ENCODE data around the gene CHI3L1. TPM values are rescaled to one million over a fixed set of nuclear protein-coding genes. Genes with fewer than 3 reads are reported as not detected.

CHI3L1 gene
- total and polyA plus RNA-seq, 2 donors (not counting 1 experiment from before 2014, with no cell fraction given): 0.15 TPM; not detected in 1

- TF ChIP-seq CTCF (IDR thresholded peaks at IDR 0.05) (no peak), EZH2 (IDR thresholded peaks at IDR 0.05; ENCODE audit: borderline replicate concordance, insufficient read depth, low read depth, low read length, poor library complexity, severe bottlenecking) (no peak)
- Histone ChIP-seq H3K27me3 (replicated peaks in 1 of 4; ENCODE audit: control extremely low read depth in 1 of 4, control insufficient read depth in 3 of 4, insufficient read depth in 4 of 4, low read length in 3 of 4) (peaks cover 0 to 5% (median 0%) of the 10 kb centered on the region in 4 experiments), H4K20me1 (ENCODE audit: control insufficient read depth, insufficient read depth, low read length, poor library complexity, severe bottlenecking) (no peaks in the 10 kb centered on the region), H3K36me3 (replicated peaks in 1 of 2; ENCODE audit: control extremely low read depth in 1 of 2, control insufficient read depth in 1 of 2, extremely low read depth in 1 of 2, insufficient read depth in 2 of 2, low read length in 1 of 2) (no peaks in the 10 kb centered on the region), H3K4me2 (replicated peaks; ENCODE audit: low read depth, low read length, poor library complexity, severe bottlenecking) (no peak overlapping the region), H3K9me3 (ENCODE audit: control extremely low read depth in 1 of 3, control insufficient read depth in 2 of 3, insufficient read depth in 1 of 3, low read length in 2 of 3) (no peaks in the 10 kb centered on the region), H3K9ac (ENCODE audit: low read length) (no peak overlapping the region), H3K27ac (ENCODE audit: low read length in 2 of 2) (no peak overlapping the region), H3K79me2 (ENCODE audit: control insufficient read depth, insufficient read depth, low read length) (no peaks in the 10 kb centered on the region), H3K4me3 (ENCODE audit: control extremely low read depth in 1 of 5, extremely low read depth in 1 of 5, insufficient read depth in 1 of 5, low read depth in 2 of 5, low read length in 4 of 5) (no peak overlapping the region), H3K4me1 (ENCODE audit: control insufficient read depth in 2 of 2, insufficient read depth in 2 of 2, low read length in 2 of 2) (no peaks in the 10 kb centered on the region), H2AFZ (ENCODE audit: insufficient read depth, low read depth, low read length, poor library complexity, severe bottlenecking) (no peak overlapping the region)
- 62% methylated on average over 6 of the region's 10 CpGs for WGBS (ENCODE audit: insufficient coverage)
- peaks cover 10% of the 10 kb centered on the region for H3K27me3 Mint-ChIP-seq
- intact Hi-C loops (cut with micrococcal nuclease): no loop called here
- H3K4me3 Mint-ChIP-seq: no peak overlapping the region
- ATAC-seq (ENCODE audit: low read depth) (no peak), DNase-seq (no peak)
- H3K4me1 Mint-ChIP-seq: no peaks in the 10 kb centered on the region
- no peaks in the 10 kb centered on the region for H3K9me3 Mint-ChIP-seq (ENCODE audit: insufficient read depth)
- ChIA-PET CTCF (no interaction called here), POLR2A (no interaction called here)
- no peak overlapping the region for H3K27ac Mint-ChIP-seq
Measured at GRCh38 chr1:203181586-203182386, 4.7 kb downstream of the CHI3L1 start.

- intact Hi-C loops (cut with micrococcal nuclease): no loop called here
- Histone ChIP-seq H3K9ac (ENCODE audit: low read length) (no peak overlapping the region), H3K4me1 (ENCODE audit: control insufficient read depth in 2 of 2, insufficient read depth in 2 of 2, low read length in 2 of 2) (peaks cover 0 to 5% of the 10 kb centered on the region in 2 donors), H4K20me1 (ENCODE audit: control insufficient read depth, insufficient read depth, low read length, poor library complexity, severe bottlenecking) (no peaks in the 10 kb centered on the region), H3K27me3 (replicated peaks in 1 of 4; ENCODE audit: control extremely low read depth in 1 of 4, control insufficient read depth in 3 of 4, insufficient read depth in 4 of 4, low read length in 3 of 4) (peaks cover 0 to 8% (median 0%) of the 10 kb centered on the region in 4 experiments), H3K9me3 (ENCODE audit: control extremely low read depth in 1 of 3, control insufficient read depth in 2 of 3, insufficient read depth in 1 of 3, low read length in 2 of 3) (no peaks in the 10 kb centered on the region), H3K27ac (ENCODE audit: low read length in 2 of 2) (no peak overlapping the region), H2AFZ (ENCODE audit: insufficient read depth, low read depth, low read length, poor library complexity, severe bottlenecking) (no peak overlapping the region), H3K4me2 (replicated peaks; ENCODE audit: low read depth, low read length, poor library complexity, severe bottlenecking) (no peak overlapping the region), H3K4me3 (ENCODE audit: control extremely low read depth in 1 of 5, extremely low read depth in 1 of 5, insufficient read depth in 1 of 5, low read depth in 2 of 5, low read length in 4 of 5) (no peak overlapping the region), H3K36me3 (replicated peaks in 1 of 2; ENCODE audit: control extremely low read depth in 1 of 2, control insufficient read depth in 1 of 2, extremely low read depth in 1 of 2, insufficient read depth in 2 of 2, low read length in 1 of 2) (no peaks in the 10 kb centered on the region), H3K79me2 (ENCODE audit: control insufficient read depth, insufficient read depth, low read length) (no peaks in the 10 kb centered on the region)
- Mint-ChIP-seq H3K9me3 (ENCODE audit: insufficient read depth) (no peaks in the 10 kb centered on the region), H3K27me3 (peaks cover 7% of the 10 kb centered on the region), H3K4me3 (no peak overlapping the region), H3K27ac (no peak overlapping the region), H3K4me1 (no peaks in the 10 kb centered on the region)
- ChIA-PET POLR2A (no interaction called here), CTCF (no interaction called here)
- 83% methylated on average over 8 of the region's 11 CpGs for WGBS (ENCODE audit: insufficient coverage)
- ATAC-seq (ENCODE audit: low read depth) (no peak), DNase-seq (no peak)
- TF ChIP-seq CTCF (IDR thresholded peaks at IDR 0.05): no peak
- TF ChIP-seq EZH2 (IDR thresholded peaks at IDR 0.05; ENCODE audit: borderline replicate concordance, insufficient read depth, low read depth, low read length, poor library complexity, severe bottlenecking): no peak
Measured at GRCh38 chr1:203180611-203181330, 5.7 kb downstream of the CHI3L1 start.

Measured in B cell (primary cell).